HepG2 (cell line): Measurements from ENCODE around the gene ELP5. TPM values are rescaled to one million over a fixed set of nuclear protein-coding genes. Genes with fewer than 3 reads are reported as not detected.

Experiments
- ARNTL ChIP-seq: sonication (generic); formaldehyde crosslinking; IDR thresholded peaks from 2 replicates; pipeline ENCODE4 v1.4.0; 2020; ENCODE audit warnings: mild to moderate bottlenecking, missing genetic modification reagents
- CHD4 ChIP-seq: fragments of 200-600 bp; sonication (generic); IDR thresholded peaks from 2 replicates; pipeline ENCODE4 v1.7.0; 2017; ENCODE audit warnings: mild to moderate bottlenecking, low read length, borderline replicate concordance
- EED ChIP-seq: sonication (generic); formaldehyde crosslinking; IDR thresholded peaks from 2 replicates; pipeline ENCODE4 v1.5.0; 2020; ENCODE audit warnings: mild to moderate bottlenecking, missing genetic modification reagents
- RBAK ChIP-seq: sonication (generic); formaldehyde crosslinking; IDR thresholded peaks from 2 replicates; pipeline ENCODE4 v1.5.1; 2020; ENCODE audit warnings: mild to moderate bottlenecking, missing genetic modification reagents
- STAT6 ChIP-seq: sonication (generic); formaldehyde crosslinking; IDR thresholded peaks from 2 replicates; pipeline ENCODE4 v1.4.0; 2020; ENCODE audit warnings: missing genetic modification reagents, mild to moderate bottlenecking, borderline replicate concordance
- ZBTB40 ChIP-seq, 2 experiments: fragments of 450-650 bp in 1 of 2; sonication (generic) in 1 of 2; formaldehyde crosslinking in 1 of 2; IDR thresholded peaks; 2 replicates each; pipeline versions ENCODE4 v1.6.1 to v1.8.0; 2016 to 2022; ENCODE audit warnings: antibody characterized with exemption in 1 of 2, mild to moderate bottlenecking in 1 of 2, missing genetic modification reagents in 1 of 2
- ZFP36L2 ChIP-seq: sonication (generic); formaldehyde crosslinking; IDR thresholded peaks from 2 replicates; pipeline ENCODE4 v1.4.0; 2020; ENCODE audit warnings: missing genetic modification reagents
- ZMYM4 ChIP-seq: sonication (generic); formaldehyde crosslinking; IDR thresholded peaks from 2 replicates; pipeline ENCODE4 v1.8.1; 2023; ENCODE audit warnings: mild to moderate bottlenecking, missing genetic modification reagents
- ZNF235 ChIP-seq: sonication (generic); formaldehyde crosslinking; IDR thresholded peaks from 2 replicates; pipeline ENCODE4 v1.8.1; 2023; ENCODE audit warnings: mild to moderate bottlenecking, missing genetic modification reagents, borderline replicate concordance
- ZNF3 ChIP-seq: IDR thresholded peaks from 2 replicates; pipeline ENCODE4 v1.7.0; 2017; ENCODE audit warnings: inconsistent platforms
- ZNF34 ChIP-seq: sonication (generic); formaldehyde crosslinking; IDR thresholded peaks from 2 replicates; pipeline ENCODE4 v1.4.0; 2020; ENCODE audit warnings: mild to moderate bottlenecking, missing genetic modification reagents, borderline replicate concordance
- ZNF710 ChIP-seq: sonication (generic); formaldehyde crosslinking; IDR thresholded peaks from 2 replicates; pipeline ENCODE4 v1.5.0; 2020; ENCODE audit warnings: mild to moderate bottlenecking, missing genetic modification reagents, borderline replicate concordance
- ZNF773 ChIP-seq: sonication (generic); formaldehyde crosslinking; IDR thresholded peaks from 2 replicates; pipeline ENCODE4 v1.4.0; 2020; ENCODE audit warnings: missing genetic modification reagents, borderline replicate concordance
- ZNF782 ChIP-seq: sonication (generic); formaldehyde crosslinking; IDR thresholded peaks from 2 replicates; pipeline ENCODE4 v1.4.0; 2020; ENCODE audit warnings: missing genetic modification reagents, mild to moderate bottlenecking, borderline replicate concordance
- polyA plus RNA-seq, 8 experiments: library from polyadenylated mRNA; depleted of rRNA in 3 of 8; stranded (reverse) in 7 of 8; unstranded in 1 of 8; fragments of >200 nt; fragmentation: Illumina TruSeq in 4 of 8; extraction: Trizol in 4 of 8; gene quantifications; 2 replicates each; pipeline versions ENCODE4 v1.2.1 to v1.2.3, GENCODE V29; 2011 to 2016; ENCODE audit warnings: low read depth in 4 of 8, missing spikeins in 1 of 8, mixed read lengths in 1 of 8; ENCODE audit not compliant: insufficient read depth in 1 of 8
- total RNA-seq, 5 experiments: library from RNA; depleted of rRNA; stranded (reverse); fragments of >200 nt; fragmentation: Illumina TruSeq; extraction: Trizol; gene quantifications; 2 replicates each; pipeline ENCODE4 v1.2.3, GENCODE V29; 2016; ENCODE audit warnings: low read depth in 1 of 5

The ELP5 gene
- total and polyA plus RNA-seq, 2 of the 13 experiments (the other 11 are each of a cell fraction or from before 2014, with no cell fraction given), result 67.6 to 69.8 TPM

- no peak; the same call in 1 of the 2 replicates for TF ChIP-seq STAT6 (CRISPR knock-in tag)
- TF ChIP-seq ZNF235 (CRISPR knock-in tag), result 0 out of 2 replicates have a peak, but pooled peaks have one; percentile 73
- no peak for TF ChIP-seq RBAK (CRISPR knock-in tag)
- peak; percentile 60; the same call in 1 of the 2 replicates for TF ChIP-seq ZMYM4 (CRISPR knock-in tag)
- TF ChIP-seq ZFP36L2 (CRISPR knock-in tag), result no peak
- no peak; the same call in 1 of the 2 replicates for TF ChIP-seq ZNF782 (CRISPR knock-in tag)
- 0 out of 2 replicates have a peak, but pooled peaks have one; percentile 11 for TF ChIP-seq ARNTL (CRISPR knock-in tag)
- TF ChIP-seq ZBTB40 (IDR thresholded peaks at IDR 0.05), result no peak
- peak; percentile 84 for TF ChIP-seq ZBTB40 (CRISPR knock-in tag; IDR thresholded peaks at IDR 0.05)
- TF ChIP-seq ZNF710 (CRISPR knock-in tag), result peak; percentile 66; the same call in 1 of the 2 replicates
- peak; percentile 17; the same call in 1 of the 2 replicates for TF ChIP-seq CHD4
- TF ChIP-seq ZNF773, result no peak
- peak; percentile 41; the same call in 1 of the 2 replicates for TF ChIP-seq EED (CRISPR knock-in tag)
- TF ChIP-seq ZNF34, result peak; percentile 57; the same call in 1 of the 2 replicates
- TF ChIP-seq ZNF3, result no peak
Measured at GRCh38 chr17:7252176-7253043, at the start of gene ELP5 (continued).
